ENCODE results near the gene STN1. TPM values are rescaled to one million over a fixed set of nuclear protein-coding genes. Genes with fewer than 3 reads are reported as not detected.

Gene STN1
- total RNA-seq, 4 donors from 2014 or later, result 9.5 to 37.1 (median 18.5) TPM

GRCh38 chr10:103877861-103878260 is 40.1 kb downstream of the STN1 start:
- peaks cover 0 to 44% (median 0%) of the 10 kb centered on the region in 3 donors for H3K36me3 ChIP-seq
- no peaks in the 10 kb centered on the region for H3K9me3 ChIP-seq
- no peak overlapping the region for H3K27ac ChIP-seq
- no peak for DNase-seq
- H3K4me1 ChIP-seq, result no peaks in the 10 kb centered on the region
- H3K27me3 ChIP-seq, result no peaks in the 10 kb centered on the region
- no peak for TF ChIP-seq POLR2A (IDR thresholded peaks at IDR 0.05)
- TF ChIP-seq CTCF (IDR thresholded peaks at IDR 0.05), result no peak
- H3K4me3 ChIP-seq, result no peak overlapping the region

GRCh38 chr10:103876155-103876554 is 41.8 kb downstream of the STN1 start:
- Histone ChIP-seq H3K9me3 (no peaks in the 10 kb centered on the region), H3K36me3 (peaks cover 0 to 26% (median 0%) of the 10 kb centered on the region in 3 donors), H3K27me3 (no peaks in the 10 kb centered on the region), H3K27ac (no peak overlapping the region), H3K4me1 (no peaks in the 10 kb centered on the region), H3K4me3 (no peak overlapping the region)
- no peak for DNase-seq
- no peak for TF ChIP-seq POLR2A (IDR thresholded peaks at IDR 0.05)
- no peak for TF ChIP-seq CTCF (IDR thresholded peaks at IDR 0.05)

GRCh38 chr10:103874730-103875129 is 43.3 kb downstream of the STN1 start:
- Histone ChIP-seq H3K27me3 (no peaks in the 10 kb centered on the region), H3K27ac (no peak overlapping the region), H3K4me1 (no peaks in the 10 kb centered on the region), H3K36me3 (peaks cover 0 to 24% (median 0%) of the 10 kb centered on the region in 3 donors), H3K4me3 (no peak overlapping the region), H3K9me3 (no peaks in the 10 kb centered on the region)
- TF ChIP-seq POLR2A (IDR thresholded peaks at IDR 0.05) (no peak), CTCF (IDR thresholded peaks at IDR 0.05) (no peak)
- DNase-seq, result no peak

- Histone ChIP-seq H3K36me3 (peaks cover 0 to 8% (median 0%) of the 10 kb centered on the region in 3 donors), H3K4me3 (no peak overlapping the region), H3K9me3 (no peaks in the 10 kb centered on the region), H3K27me3 (no peaks in the 10 kb centered on the region), H3K27ac (no peak overlapping the region), H3K4me1 (no peaks in the 10 kb centered on the region)
- TF ChIP-seq CTCF (IDR thresholded peaks at IDR 0.05), result no peak
- TF ChIP-seq POLR2A (IDR thresholded peaks at IDR 0.05), result no peak
- DNase-seq, result no peak
Measured at GRCh38 chr10:103872137-103872931, 45.6 kb downstream of the STN1 start.

- Histone ChIP-seq H3K27ac (no peak overlapping the region), H3K4me3 (no peak overlapping the region), H3K4me1 (no peaks in the 10 kb centered on the region), H3K9me3 (no peaks in the 10 kb centered on the region), H3K27me3 (no peaks in the 10 kb centered on the region), H3K36me3 (no peaks in the 10 kb centered on the region)
- TF ChIP-seq POLR2A (IDR thresholded peaks at IDR 0.05) (no peak), CTCF (IDR thresholded peaks at IDR 0.05) (no peak)
- no peak for DNase-seq
Measured at GRCh38 chr10:103871006-103871405, 47.0 kb downstream of the STN1 start.

Data from Peyer's patch (tissue), 4 donors.